NB4 (cell line): Measurements from ENCODE around the gene KRTAP10-5.
"Not testable (repeated sequence)": the region's sequence is repeated elsewhere in the genome, so short reads cannot be mapped to it uniquely, and the experiment has no call there.

Source experiments
- DNase-seq: peaks from one replicate; pipeline ENCODE4 v3.0.0; 2010; ENCODE audit warnings: low read depth
- H3K4me3 ChIP-seq: one replicate; pipeline ENCODE4 v1.5.1; 2011; ENCODE audit warnings: mild to moderate bottlenecking, low read depth, low read length, moderate library complexity
- MYC ChIP-seq: IDR thresholded peaks from 2 replicates; pipeline ENCODE4 v1.6.1; 2011; ENCODE audit warnings: low read depth, low read length
- POLR2A ChIP-seq: IDR thresholded peaks from 2 replicates; pipeline ENCODE4 v1.6.1; 2011; ENCODE audit warnings: mild to moderate bottlenecking; ENCODE audit not compliant: insufficient read length; ENCODE audit errors: extremely low read depth
- TF ChIP-seq, protein P1 (sequence below): IDR thresholded peaks from 2 replicates; pipeline ENCODE4 v1.6.1; 2011; ENCODE audit warnings: low read depth, low read length
- TF ChIP-seq, protein P2 (sequence below): IDR thresholded peaks from one replicate; pipeline ENCODE4 v1.5.1; 2012; ENCODE audit warnings: low read depth, low read length

The KRTAP10-5 gene

DNA sequence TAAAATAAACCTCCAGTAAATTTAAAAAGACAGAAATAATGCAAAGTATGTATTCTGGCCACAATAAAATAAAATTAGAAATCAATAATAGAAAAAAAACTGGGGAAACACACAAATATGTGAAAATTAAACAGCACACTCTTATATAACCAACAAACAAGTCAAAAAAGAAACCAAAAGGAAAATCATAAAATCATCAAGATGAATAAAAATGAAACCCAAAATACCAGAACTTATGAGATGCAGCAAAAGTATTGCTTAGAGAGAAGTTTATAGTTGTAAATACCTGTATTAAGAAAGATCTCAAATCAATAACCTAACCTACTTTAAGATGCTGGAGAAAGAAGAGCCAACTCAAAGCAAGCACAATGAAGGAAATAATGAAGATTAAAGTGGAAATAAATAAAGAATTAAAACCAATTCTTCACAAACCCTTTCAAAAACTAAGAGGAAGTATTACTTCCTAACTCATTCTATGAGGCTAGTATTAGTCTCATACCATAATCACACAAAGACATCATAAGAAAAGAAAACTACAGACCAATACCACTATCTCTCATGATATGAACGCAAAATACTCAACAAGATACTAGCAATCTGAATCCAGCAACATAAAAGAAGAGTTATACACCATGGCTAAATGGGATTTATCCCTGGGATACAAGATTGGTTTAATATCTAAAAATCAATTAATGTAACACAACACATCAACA, 15.4 kb downstream of the KRTAP10-5 start:
- no peak for DNase-seq
- TF ChIP-seq MYC (no peak), POLR2A (no peak)
- TF ChIP-seq, protein P1, sequence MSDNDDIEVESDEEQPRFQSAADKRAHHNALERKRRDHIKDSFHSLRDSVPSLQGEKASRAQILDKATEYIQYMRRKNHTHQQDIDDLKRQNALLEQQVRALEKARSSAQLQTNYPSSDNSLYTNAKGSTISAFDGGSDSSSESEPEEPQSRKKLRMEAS: no peak
- TF ChIP-seq, protein P2, sequence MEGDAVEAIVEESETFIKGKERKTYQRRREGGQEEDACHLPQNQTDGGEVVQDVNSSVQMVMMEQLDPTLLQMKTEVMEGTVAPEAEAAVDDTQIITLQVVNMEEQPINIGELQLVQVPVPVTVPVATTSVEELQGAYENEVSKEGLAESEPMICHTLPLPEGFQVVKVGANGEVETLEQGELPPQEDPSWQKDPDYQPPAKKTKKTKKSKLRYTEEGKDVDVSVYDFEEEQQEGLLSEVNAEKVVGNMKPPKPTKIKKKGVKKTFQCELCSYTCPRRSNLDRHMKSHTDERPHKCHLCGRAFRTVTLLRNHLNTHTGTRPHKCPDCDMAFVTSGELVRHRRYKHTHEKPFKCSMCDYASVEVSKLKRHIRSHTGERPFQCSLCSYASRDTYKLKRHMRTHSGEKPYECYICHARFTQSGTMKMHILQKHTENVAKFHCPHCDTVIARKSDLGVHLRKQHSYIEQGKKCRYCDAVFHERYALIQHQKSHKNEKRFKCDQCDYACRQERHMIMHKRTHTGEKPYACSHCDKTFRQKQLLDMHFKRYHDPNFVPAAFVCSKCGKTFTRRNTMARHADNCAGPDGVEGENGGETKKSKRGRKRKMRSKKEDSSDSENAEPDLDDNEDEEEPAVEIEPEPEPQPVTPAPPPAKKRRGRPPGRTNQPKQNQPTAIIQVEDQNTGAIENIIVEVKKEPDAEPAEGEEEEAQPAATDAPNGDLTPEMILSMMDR: no peak
- H3K4me3 ChIP-seq: no peak overlapping the region

DNA sequence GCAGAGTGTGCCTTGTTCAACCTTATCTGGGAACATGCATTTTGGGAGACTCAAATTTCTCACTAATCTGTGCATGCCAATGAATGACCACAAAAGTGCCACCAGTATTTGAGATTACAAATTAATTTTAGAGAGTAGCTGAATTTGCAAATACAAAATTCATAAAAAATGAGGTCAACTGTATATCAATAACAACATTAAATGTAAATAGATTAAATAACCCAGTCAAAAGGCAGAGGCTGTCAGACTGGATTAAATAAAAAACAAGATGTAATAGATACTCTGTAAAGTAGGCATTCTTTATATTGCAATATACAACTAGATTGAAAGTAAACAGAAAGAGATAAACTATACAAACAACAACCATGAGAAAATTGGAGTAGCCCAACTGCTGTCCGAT, 16.3 kb downstream of the KRTAP10-5 start:
- TF ChIP-seq POLR2A: no peak
- TF ChIP-seq MYC: no peak
- TF ChIP-seq, protein P1: no peak
- TF ChIP-seq, protein P2: no peak
- no peak overlapping the region for H3K4me3 ChIP-seq
- no peak for DNase-seq

DNA sequence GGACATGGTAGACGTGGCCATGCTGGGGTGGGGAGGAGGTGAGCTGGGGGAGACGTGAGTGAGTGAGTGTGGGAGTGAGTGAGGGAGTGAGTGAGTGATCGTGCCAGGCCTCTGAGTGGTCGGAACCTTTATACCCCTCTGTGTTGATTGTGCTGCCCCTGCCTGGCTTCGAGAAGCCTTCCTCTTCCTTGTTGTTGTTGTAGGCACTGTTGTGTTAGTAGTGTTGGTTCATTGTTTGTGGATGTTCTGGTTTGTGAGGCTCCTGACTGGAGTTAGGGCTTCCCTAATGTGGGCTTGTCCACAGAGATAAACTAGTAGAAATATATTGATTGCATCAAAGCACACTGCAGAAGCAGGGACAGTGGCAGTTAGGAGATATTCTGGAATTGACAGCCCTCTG, 21.7 kb downstream of the KRTAP10-5 start, which contains the start of gene KRTAP10-3:
Gene KRTAP10-3, minus strand, starts transcription at position 101 of the 400 bp plus-strand sequence. Its CDS starts 80 bp downstream, at position 21.
- TF ChIP-seq, protein P1: no peak
- TF ChIP-seq MYC (no peak), POLR2A (no peak)
- TF ChIP-seq, protein P2: no peak
- no peak for DNase-seq
- no peak within 1 kb of the TSS for H3K4me3 ChIP-seq

DNA sequence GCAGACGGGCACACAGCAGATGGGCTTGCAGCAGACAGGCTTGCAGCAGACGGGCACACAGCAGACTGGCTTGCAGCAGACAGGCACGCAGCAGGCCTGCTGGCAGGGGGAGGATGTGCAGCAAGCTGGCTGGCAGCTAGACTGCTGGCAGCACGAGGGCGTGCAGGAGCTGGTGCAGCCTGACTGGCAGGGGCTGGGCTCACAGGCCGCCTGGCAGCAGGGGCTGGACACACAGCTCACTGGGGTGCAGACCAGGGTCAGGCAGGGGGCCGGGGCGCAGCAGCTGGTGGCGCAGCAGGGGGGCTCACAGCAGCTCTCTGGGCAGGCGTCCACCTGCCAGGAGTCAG, 22.1 kb downstream of the KRTAP10-5 start:
- H3K4me3 ChIP-seq, DNase-seq: not testable (repeated sequence)

DNA sequence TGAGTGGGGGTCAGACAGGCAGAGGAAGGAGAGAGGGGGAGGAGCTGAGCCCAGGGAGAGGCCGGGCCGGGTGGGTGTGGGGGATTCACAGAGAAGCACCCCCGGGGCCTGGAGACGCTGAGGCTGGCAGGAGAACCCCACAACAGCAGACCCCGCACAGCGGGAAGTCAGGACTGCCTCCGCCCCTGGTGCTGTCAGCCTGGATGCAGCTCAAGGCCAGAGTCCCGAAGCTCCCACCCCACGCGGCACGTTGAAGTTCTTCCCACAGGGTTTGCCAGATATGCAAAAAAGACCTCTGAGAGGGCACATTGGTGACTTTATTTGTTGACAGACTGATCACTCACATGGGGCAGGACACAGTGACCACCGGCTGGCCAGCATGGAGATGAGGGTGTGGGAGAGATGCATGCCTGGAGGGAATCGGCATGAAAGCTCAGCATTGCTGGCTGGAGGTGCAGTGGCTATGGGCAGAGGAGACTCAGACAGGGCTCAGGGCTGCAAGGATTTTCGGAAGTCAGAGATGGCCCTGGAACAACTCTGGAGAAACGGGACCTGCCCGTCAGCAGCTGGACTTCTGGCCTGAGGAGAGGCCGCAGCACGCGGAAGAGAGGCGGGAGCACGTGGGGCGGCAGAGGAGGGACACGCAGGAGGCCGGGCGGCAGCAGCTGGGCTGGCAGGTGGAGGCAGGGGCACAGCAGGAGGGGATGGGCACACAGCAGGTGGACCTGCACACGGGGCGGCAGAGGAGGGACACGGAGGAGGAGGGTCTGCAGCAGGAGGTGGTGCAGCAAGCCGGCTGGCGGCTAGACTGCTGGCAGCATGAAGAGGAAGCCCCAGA, 22.7 kb downstream of the KRTAP10-5 start:
- H3K4me3 ChIP-seq: no peak overlapping the region
- TF ChIP-seq, protein P1: no peak
- no peak for TF ChIP-seq MYC
- TF ChIP-seq POLR2A: no peak
- TF ChIP-seq, protein P2: no peak
- DNase-seq: no peak

DNA sequence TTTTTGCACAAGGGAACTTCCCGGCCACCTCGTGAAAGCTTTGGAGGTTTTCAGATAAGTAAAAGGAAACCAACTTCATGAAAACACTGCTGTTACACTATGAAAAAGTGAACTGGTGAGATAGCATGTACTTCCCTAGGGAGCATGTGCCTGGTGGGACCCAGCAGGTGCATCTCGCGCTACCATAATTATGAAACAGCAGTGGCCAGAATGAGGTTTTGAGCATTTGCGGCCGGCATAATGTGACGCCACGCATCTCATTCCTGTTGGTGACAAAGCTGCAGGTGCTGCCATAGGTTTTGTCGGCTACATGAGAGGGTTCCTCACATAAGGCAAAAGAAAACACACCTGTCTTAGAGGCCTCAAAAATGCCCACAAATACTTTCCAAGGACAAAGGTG, 23.5 kb downstream of the KRTAP10-5 start:
- peak; percentile 44 for DNase-seq
- no peak overlapping the region for H3K4me3 ChIP-seq
- TF ChIP-seq, protein P2: no peak
- TF ChIP-seq, protein P1: peak; percentile 74
- TF ChIP-seq MYC: peak; percentile 38; the same call in 1 of the 2 replicates
- no peak for TF ChIP-seq POLR2A
